SW480 (cell line): ENCODE results near the gene POP4.
"Not testable (repeated sequence)": the region's sequence is repeated elsewhere in the genome, so short reads cannot be mapped to it uniquely, and the experiment has no call there.

ENCODE experiments used
- DNase-seq: peaks from one replicate; pipeline ENCODE4 v3.0.0-alpha.2; 2016; ENCODE audit warnings: low spot score

POP4 gene

GRCh38 chr19:29605653-29606419, at the start of gene POP4:
POP4 (plus strand) TSS chr19:29606283; CDS start chr19:29606319, 36 bp downstream.
- peak; percentile 90 for DNase-seq

GRCh38 chr19:29559110-29559509, 47.0 kb upstream of the POP4 start:
- DNase-seq: not testable (repeated sequence)

GRCh38 chr19:29559743-29560142, 46.3 kb upstream of the POP4 start:
- DNase-seq: no peak

DNA sequence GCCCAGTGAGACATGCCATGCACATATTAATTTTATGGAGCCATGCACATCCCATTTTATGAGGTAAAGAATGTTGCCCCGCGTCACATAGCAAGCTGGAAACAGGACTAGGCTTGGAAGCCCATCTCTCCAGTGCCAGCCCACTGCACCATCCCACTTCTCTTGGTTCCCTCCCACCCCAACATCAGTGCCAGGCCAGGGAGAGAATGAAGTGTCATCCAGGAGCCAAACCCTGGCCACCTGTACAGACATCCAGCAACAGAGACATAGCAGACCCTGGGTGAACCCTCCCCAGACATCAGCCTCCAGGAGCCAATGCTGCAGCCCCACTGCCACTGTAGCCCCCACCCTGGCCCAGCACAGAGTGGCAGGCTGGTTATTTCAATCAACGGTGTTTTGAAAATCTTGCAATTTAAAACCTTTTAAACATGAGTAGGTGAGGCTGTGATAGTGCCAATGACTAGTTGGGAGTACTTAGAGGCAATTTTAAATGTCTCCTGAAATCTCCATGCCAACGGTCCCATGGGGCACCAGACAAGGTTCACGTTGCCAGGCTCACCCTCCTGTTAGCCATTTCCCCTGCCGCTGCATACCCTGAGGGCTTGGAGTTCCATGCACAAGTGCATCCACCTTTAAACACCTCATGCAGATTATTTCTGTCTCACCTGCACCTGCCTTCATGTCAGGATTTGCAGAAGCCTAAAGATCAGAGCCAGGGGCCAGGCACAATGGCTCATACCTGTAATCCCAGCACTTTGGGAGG, 45.6 kb upstream of the POP4 start:
- DNase-seq: no peak

DNA sequence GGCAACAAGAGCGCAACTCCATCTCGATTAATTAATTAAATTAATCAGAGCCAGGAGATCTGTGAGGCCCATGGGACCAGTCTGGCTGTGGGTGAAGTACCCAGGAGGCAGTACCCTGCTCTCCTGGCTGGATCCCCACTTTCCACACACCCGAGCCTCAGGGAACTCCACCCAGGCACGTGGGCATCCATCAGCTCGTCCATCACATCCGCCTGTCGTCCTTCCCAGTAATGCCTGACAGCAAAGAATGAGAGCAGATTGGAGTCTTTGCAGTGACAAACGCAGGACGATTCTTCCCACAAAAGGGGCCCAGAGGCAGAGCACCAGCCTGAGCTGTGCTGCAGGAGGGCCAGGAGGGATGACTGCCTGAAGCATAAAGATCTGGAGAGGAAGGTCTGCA, 44.5 kb upstream of the POP4 start:
- DNase-seq: no peak

DNA sequence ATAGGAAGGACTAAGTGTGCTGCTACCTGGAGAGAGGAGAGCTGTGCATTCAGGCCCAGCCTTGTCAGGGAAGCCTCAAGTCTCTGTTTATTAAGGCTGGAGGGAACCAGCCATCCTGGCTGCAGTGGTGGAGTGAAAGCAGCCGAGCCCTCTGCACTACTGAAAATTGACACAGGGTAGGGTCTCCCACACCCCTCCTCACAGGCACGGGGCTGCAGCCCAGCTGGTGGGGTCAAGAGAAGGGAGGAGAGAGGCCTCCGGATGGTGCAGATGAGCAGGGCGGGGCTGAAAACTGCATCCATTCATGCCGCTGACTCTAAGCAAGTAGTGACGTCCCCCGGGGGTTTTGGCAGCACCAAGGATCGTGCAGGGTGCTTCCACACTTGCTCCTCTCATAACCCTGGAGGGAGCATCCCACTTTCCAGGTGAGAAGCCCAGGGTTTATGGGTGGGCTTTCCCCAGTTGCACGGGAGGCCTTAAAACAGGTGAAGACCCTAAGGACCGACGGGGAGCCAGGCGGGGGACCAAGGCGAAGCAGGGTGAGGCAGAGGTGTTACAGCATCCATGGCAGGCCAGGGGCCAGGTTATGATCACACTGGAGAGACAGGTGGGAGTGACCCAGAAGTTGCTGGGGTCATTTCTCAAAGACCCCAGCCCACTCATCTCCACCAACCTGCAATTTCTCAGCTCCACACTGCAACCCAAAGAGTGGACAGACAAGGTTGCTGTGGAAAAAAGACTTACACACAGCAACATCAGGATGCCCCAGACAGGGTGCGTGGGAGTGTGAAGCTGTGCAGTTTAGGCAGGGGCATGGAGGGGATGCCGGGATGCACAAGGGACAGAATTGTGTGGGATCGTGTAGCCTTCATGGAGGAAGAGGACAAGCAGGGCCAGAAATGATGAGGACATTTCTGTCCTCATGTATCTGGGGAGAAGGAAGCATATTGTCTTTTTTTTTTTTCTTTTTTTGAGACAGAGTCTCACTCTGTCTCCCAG, 43.5 kb upstream of the POP4 start:
- DNase-seq: no peak

DNA sequence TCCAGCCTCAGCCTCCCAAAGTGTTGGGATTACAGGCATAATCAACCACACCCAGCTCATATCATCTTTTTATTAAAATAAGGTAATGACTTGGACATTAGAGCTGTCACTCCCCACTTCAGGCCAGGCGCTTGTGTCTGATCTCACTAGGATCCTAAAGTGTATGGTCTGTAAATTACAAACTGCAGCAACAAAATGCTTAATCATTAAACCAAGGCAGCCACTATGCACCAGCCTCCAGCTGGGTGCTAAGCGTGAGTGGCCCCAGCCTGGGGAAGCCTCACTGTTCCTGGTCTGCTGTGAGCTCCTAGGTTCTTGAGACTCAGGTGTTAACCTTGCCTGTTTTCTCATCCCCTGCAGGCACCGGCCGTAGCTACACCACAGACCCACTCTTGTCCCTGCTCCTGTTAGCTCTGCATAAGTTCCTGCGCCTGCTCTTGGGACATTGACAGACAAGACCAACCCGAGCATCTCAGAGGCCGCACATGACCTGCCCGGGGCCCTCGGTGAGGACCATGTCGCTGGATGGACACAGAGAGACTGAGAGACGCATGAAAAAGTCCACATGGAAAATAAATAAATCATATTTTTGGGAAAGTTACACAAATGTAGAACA, 42.5 kb upstream of the POP4 start:
- no peak for DNase-seq

GRCh38 chr19:29564574-29565005, 41.5 kb upstream of the POP4 start:
- no peak for DNase-seq

DNA sequence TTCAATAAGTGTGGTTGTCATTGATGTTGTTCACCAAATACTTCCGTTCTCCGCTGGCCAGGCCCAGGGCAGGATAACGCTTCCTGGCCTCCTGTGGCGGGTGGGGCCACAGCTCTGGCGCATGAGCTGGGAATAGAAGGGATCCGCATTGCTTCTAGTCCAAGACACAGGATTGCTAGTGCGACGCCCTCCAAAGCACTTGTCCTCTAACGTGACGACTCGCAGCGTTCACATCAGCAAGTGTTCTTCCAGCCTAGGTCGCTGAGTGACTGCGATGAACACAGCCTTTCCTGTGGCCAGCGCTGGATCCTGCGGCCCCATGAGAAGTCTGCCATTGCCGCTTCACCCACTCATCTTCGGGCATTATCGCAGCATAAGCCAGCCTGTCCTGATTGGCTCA, 40.9 kb upstream of the POP4 start:
- no peak for DNase-seq

DNA sequence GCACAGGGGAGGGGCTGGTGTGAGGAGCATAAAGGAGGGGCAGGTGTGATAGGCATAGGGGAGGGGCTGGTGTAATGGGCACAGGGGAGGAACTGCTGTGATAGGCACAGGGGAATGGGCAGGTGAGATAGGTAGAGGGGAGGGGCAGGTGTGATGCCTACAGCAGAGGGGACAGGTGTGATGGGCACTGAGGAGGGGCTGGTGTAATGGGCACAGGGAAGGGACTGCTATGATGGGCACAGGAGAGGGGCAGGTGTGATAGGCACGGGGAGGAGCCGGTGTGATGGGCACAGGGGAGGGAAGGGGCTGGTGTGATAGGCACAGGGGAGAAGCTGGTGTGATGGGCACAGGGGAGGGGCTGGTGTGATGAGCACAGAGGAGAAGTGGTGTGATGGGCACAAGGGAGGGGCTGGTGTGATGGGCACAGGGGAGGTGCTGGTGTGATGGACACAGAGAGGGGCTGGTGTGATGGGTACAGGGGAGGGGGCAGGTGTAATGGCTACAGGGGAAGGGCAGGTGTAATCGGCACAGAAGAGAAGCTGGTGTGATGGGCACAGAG, 39.5 kb upstream of the POP4 start:
- DNase-seq: no peak

GRCh38 chr19:29567366-29567915, 38.6 kb upstream of the POP4 start:
- DNase-seq: no peak

DNA sequence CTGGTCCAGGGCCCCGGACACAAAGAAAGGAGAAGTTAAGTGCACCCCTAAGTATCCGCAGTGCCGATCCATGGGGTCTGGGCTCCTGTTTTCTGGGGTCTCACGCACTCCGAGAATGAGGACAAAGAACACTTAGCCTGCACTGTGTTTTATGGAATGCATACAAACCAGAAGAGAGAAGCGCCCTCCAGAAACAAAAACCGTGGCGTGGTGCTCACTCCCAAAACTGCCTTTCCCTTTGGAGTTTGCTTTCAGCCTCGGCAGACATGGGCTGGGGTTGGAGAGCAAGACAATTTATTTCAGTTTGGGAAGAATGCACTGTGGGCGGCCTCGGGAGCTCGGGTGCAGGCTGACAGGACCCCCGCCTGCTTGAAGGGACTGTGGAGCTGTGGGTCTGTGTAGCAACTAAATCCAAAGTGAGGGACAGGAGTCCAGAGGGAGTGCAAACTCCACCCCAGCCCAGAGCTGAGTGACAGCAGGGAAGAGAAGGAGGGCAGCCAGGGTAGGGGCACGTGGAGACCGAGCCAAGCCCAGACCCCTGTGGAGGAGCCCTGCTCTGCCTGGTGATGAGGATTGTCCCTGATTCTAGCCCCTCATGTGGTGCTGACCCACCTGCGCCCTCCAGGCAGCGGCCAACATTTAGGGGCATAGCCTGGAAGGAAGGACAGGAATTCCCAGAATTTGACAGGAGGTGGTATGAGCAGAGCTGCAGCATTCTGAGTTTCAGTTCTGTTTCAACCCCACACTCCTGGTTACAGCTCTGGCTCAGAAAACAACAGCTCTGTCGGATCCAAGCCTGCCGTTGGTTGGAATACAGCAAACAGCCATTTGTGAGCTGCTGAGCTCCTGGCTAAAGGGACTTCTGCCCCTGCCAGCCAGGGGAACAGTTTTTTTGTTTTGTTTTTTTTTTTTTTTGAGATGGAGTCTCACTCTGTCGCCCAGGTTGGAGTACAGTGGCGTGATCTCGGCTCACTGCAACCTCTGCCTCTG, 37.8 kb upstream of the POP4 start:
- no peak for DNase-seq

DNA sequence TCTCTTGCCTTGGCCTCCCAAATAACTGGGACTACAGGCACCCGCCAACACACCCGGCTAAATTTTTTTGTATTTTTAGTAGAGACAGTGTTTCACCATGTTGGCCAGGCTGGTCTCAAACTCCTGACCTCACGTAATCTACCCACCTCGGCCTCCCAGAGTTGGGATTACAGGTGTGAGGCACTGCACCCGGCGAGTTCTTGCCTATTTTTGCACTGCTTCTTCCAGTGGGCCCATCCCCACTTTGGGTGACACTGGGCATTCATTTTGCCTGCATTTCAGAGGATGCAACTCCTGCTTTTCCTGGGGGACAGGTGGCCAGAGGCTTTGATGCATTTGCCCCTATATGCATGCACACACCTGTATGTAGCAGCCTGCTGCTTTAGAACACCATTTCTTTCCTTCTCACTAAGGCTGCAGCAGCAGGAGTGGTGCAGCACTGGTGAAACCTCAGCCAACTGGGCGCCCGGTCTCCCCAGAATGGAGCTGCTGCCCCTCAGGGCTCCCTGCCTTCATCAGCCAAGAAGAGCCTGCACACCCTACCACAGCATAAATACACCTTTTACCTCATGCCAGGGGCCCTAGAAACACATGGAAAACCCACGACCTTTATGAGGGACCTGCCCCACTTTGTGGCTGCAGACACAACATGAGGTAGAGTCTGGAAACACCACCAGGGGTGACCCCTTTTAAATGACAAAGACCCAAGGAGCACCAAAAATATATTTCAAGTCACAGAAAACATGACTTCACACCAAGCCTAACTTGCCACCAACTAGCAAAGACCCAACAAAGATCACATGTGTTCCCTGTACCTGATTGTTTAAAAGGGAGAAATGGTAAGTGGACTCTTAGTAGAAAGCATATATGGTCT, 36.8 kb upstream of the POP4 start:
- no peak for DNase-seq

DNA sequence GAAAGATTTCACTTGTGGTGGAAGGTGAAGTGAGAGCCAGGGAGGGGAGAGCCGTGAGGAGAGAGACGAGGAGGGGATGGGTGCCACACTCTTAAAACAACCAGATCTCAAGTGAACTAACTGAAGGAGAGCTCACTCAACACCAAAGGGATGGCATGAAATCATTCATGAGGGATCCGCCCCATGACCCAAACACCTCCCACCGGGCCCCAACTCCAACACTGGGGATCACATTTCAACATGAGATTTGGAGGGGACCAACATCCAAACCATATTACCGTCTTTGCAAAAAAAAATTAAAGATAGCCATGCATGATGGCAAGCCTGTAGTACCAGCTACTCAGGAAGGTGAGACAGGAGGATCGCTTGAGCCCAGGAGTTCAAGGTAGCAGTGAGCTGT, 34.9 kb upstream of the POP4 start:
- DNase-seq: no peak

DNA sequence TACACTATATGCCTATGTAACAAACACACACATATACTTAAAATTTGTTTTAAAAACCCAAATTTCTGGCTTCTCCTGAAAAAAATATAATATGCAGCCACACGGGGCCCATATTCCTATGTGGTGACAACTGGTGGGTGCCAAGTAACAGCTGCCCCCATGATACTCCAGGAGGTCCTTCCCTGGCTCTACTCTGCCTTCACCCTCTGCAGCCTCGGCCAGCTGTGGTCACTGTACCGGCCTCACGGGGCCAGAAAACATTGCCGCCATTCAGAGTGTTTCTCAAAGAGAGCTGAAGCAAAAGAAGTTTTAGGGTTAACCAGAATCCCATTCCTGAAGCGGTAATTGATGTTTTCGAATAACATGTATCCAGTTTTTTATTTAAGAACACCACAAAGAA, 32.6 kb upstream of the POP4 start:
- DNase-seq: no peak

- DNase-seq: no peak
These were observed 31.6 kb upstream of the POP4 start for GRCh38 chr19:29574510-29574909.

- DNase-seq: no peak
These were observed 30.0 kb upstream of the POP4 start for GRCh38 chr19:29576046-29576606.
